DND-41 (cell line): ENCODE data around the gene SSTR3.

Experiments used
- ATAC-seq: fragments of 200-7000 bp; cut with Tn5 transposase; 3 replicates; pipeline ENCODE4 v1.9.1; 2021; ENCODE audit warnings: low read depth; ENCODE audit not compliant: insufficient read depth
- DNase-seq: peaks from one replicate; pipeline ENCODE4 v3.0.0-alpha.2; 2020
- H2AFZ ChIP-seq: 2 replicates; pipeline ENCODE4 v1.6.0; 2012; ENCODE audit warnings: low read depth, low read length
- H3K27ac ChIP-seq: 2 replicates; pipeline ENCODE4 v1.5.1; 2012; ENCODE audit warnings: low read length, inconsistent platforms
- H3K27me3 ChIP-seq: fragments of 200-600 bp; sonication (generic); 2 replicates; pipeline ENCODE4 v1.6.0; 2012; ENCODE audit warnings: low read length, mild to moderate bottlenecking, inconsistent platforms; ENCODE audit not compliant: insufficient read depth, poor library complexity
- H3K36me3 ChIP-seq: 2 replicates; pipeline ENCODE4 v1.5.1; 2012; ENCODE audit warnings: low read length, inconsistent platforms; ENCODE audit not compliant: insufficient read depth
- H3K4me1 ChIP-seq: 2 replicates; pipeline ENCODE4 v1.5.1; 2012; ENCODE audit warnings: mild to moderate bottlenecking, low read length; ENCODE audit not compliant: insufficient read depth
- H3K4me2 ChIP-seq: 2 replicates; pipeline ENCODE4 v1.6.0; 2012; ENCODE audit warnings: mild to moderate bottlenecking, moderate library complexity, low read length, inconsistent platforms; ENCODE audit not compliant: insufficient read depth
- H3K4me3 ChIP-seq, 2 experiments: fragments of 200-600 bp in 1 of 2; shearing (Covaris generic) in 1 of 2; 2 replicates each; pipeline ENCODE4 v1.5.1; 2012 to 2016; ENCODE audit warnings: inconsistent platforms in 2 of 2, low read length in 2 of 2, mild to moderate bottlenecking in 2 of 2, low read depth in 1 of 2, moderate library complexity in 1 of 2
- H3K79me2 ChIP-seq: 2 replicates; pipeline ENCODE4 v1.6.0; 2012; ENCODE audit warnings: low read length, inconsistent platforms; ENCODE audit not compliant: insufficient read depth
- H3K9ac ChIP-seq: 2 replicates; pipeline ENCODE4 v1.6.0; 2012; ENCODE audit warnings: low read depth, mild to moderate bottlenecking, inconsistent platforms, low read length, moderate library complexity
- H3K9me3 ChIP-seq: 2 replicates; pipeline ENCODE4 v1.5.1; 2012; ENCODE audit warnings: low read length, moderate library complexity, mild to moderate bottlenecking, inconsistent platforms; ENCODE audit not compliant: insufficient read depth, severe bottlenecking
- H4K20me1 ChIP-seq: 2 replicates; pipeline ENCODE4 v1.6.0; 2012; ENCODE audit warnings: low read length; ENCODE audit not compliant: insufficient read depth
- EZH2 ChIP-seq: IDR thresholded peaks from 3 replicates; pipeline ENCODE4 v1.6.1; 2012; ENCODE audit warnings: borderline replicate concordance, low read depth, mild to moderate bottlenecking, moderate library complexity, low read length, inconsistent platforms; ENCODE audit not compliant: severe bottlenecking
- TF ChIP-seq, protein P1 (sequence below): IDR thresholded peaks from 2 replicates; pipeline ENCODE4 v1.5.1; 2012; ENCODE audit warnings: borderline replicate concordance, low read length, moderate library complexity, mild to moderate bottlenecking; ENCODE audit not compliant: poor library complexity, severe bottlenecking; ENCODE audit errors: extremely low read depth

Gene SSTR3

DNA sequence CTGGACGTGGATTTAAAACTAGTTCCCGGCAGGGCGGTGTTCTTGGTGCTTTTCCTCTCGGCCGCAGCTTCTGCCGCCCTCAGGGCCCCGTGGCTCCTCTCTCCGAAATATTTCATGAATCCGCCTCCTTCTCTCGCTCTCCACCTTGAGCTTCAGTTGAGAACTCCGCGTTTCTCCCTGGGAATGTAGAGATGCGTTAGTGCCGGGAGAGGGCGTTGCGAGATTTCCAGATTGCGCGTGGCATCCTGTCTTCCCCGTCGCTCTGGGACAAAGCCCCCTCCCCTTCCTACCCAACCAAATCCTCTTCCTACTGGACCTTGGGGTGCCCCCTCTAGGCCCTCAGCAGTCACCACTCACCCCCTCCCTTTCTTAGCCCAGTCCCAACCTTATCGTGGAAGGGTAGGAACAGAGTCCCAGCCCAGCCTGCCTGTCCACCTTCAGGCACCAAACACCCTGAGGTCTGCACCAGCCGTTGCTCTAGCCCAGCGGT is 47.3 kb upstream of the SSTR3 start:
- TF ChIP-seq, protein P1, sequence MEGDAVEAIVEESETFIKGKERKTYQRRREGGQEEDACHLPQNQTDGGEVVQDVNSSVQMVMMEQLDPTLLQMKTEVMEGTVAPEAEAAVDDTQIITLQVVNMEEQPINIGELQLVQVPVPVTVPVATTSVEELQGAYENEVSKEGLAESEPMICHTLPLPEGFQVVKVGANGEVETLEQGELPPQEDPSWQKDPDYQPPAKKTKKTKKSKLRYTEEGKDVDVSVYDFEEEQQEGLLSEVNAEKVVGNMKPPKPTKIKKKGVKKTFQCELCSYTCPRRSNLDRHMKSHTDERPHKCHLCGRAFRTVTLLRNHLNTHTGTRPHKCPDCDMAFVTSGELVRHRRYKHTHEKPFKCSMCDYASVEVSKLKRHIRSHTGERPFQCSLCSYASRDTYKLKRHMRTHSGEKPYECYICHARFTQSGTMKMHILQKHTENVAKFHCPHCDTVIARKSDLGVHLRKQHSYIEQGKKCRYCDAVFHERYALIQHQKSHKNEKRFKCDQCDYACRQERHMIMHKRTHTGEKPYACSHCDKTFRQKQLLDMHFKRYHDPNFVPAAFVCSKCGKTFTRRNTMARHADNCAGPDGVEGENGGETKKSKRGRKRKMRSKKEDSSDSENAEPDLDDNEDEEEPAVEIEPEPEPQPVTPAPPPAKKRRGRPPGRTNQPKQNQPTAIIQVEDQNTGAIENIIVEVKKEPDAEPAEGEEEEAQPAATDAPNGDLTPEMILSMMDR: no peak
- TF ChIP-seq EZH2: no peak
- no peak overlapping the region for H3K9ac ChIP-seq
- peaks cover 7% of the 10 kb centered on the region for H3K27me3 ChIP-seq
- ATAC-seq (no peak), DNase-seq (no peak)
- H3K4me1 ChIP-seq: no peaks in the 10 kb centered on the region
- H3K36me3 ChIP-seq: no peaks in the 10 kb centered on the region
- no peaks in the 10 kb centered on the region; the same call in 1 of the 2 replicates for H4K20me1 ChIP-seq
- no peak overlapping the region for H3K4me2 ChIP-seq
- no peaks in the 10 kb centered on the region for H3K79me2 ChIP-seq
- H2AFZ ChIP-seq: no peak overlapping the region
- peaks cover 11% of the 10 kb centered on the region for H3K9me3 ChIP-seq
- H3K4me3 ChIP-seq: no peak overlapping the region
- H3K27ac ChIP-seq: no peak overlapping the region

DNA sequence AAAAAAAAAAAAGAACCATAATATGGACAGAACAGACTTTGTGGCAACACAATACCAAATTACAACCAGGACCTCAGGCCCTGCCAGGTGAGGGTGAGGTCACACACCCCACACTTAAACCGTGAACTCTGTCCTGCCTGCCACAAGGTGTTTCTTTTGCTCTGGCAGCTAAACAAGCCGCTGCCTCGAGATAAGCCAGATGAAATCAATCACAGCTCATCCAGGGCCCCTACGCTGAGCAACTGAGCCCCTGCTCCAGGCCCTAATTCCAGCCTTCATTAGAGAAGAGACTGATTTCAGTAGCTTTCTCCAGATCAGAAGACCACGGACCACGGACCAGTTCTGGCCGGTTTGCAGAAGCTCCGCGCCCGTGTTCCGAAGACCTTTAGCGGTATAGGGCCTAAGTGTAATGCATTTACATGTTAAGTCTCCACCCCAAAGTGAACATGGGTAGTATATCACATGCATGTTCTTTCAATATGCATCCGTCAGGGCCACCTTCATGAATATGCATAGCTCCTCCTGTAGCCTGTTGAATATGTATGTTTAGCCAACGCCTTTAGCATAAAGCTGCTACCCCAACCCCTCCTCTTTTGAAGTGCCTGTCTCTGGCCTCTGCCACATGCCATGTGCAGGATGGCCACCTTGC is 46.6 kb upstream of the SSTR3 start:
- peaks cover 4% of the 10 kb centered on the region for H3K9me3 ChIP-seq
- H4K20me1 ChIP-seq: no peaks in the 10 kb centered on the region; the same call in 1 of the 2 replicates
- no peak overlapping the region for H2AFZ ChIP-seq
- TF ChIP-seq, protein P1: no peak
- TF ChIP-seq EZH2: no peak
- DNase-seq: no peak
- H3K27ac ChIP-seq: no peak overlapping the region
- no peak for ATAC-seq
- no peaks in the 10 kb centered on the region for H3K36me3 ChIP-seq
- no peak overlapping the region for H3K4me3 ChIP-seq
- peaks cover 7% of the 10 kb centered on the region for H3K27me3 ChIP-seq
- H3K79me2 ChIP-seq: no peaks in the 10 kb centered on the region
- H3K4me1 ChIP-seq: no peaks in the 10 kb centered on the region
- no peak overlapping the region for H3K4me2 ChIP-seq
- no peak overlapping the region for H3K9ac ChIP-seq

DNA sequence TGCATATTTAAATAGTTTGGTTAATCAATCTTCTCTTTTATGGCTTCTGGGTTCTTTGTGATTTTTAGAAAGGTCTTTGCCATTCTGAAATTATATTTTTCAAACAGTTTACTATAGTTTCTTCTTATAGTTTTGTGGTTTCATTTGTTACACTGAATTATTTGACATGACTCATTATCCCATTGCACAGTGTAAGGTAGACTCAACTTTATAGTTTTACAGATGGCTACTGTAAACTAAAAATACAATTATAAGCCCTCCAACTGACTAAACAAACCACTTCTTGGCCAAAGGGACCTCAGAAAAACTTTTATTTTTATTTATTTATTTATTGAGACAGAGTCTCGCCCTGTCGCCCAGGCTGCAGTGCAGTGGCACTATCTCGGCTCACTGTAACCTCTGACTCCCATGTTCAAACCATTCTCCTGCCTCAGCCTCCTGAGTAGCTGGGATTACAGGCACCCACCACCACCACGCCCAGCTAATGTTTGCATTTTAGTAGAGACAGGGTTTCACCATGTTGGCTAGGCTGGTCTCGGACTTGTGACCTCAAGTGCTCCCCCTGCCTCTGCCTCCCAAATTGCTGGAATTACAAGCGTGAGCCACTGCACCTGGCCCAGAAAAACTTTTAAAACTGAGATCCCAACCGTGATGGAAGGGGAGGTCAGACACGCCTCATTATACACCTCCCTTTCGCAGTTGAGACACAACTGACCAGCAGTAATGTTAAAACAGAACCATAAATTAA is 45.9 kb upstream of the SSTR3 start:
- Histone ChIP-seq H3K4me3 (no peak overlapping the region), H3K79me2 (no peaks in the 10 kb centered on the region), H3K27ac (no peak overlapping the region), H3K36me3 (no peaks in the 10 kb centered on the region), H4K20me1 (no peaks in the 10 kb centered on the region; the same call in 1 of the 2 replicates), H3K9ac (no peak overlapping the region), H3K4me2 (no peak overlapping the region), H3K9me3 (no peaks in the 10 kb centered on the region), H3K4me1 (no peaks in the 10 kb centered on the region), H2AFZ (no peak overlapping the region), H3K27me3 (peaks cover 7% of the 10 kb centered on the region)
- DNase-seq: no peak
- TF ChIP-seq, protein P1: no peak
- TF ChIP-seq EZH2: no peak
- ATAC-seq: no peak
